HEK293T (cell line): ENCODE measurements around the gene S100A13.

ENCODE experiments used
- ARNT ChIP-seq: fragments of 450-650 bp; IDR thresholded peaks from 2 replicates; pipeline ENCODE4 v1.6.1; 2017; ENCODE audit warnings: mild to moderate bottlenecking
- BHLHE40 ChIP-seq: fragments of 450-650 bp; IDR thresholded peaks from 2 replicates; pipeline ENCODE4 v1.6.1; 2016; ENCODE audit warnings: mild to moderate bottlenecking, moderate library complexity, borderline replicate concordance
- CTBP1 ChIP-seq: fragments of 450-650 bp; IDR thresholded peaks from 2 replicates; pipeline ENCODE4 v1.6.1; 2016; ENCODE audit warnings: borderline replicate concordance
- FOXA1 ChIP-seq: fragments of 450-650 bp; IDR thresholded peaks from 2 replicates; pipeline ENCODE4 v1.6.1; 2016; ENCODE audit warnings: mild to moderate bottlenecking
- FOXK2 ChIP-seq: fragments of 450-650 bp; IDR thresholded peaks from 2 replicates; pipeline ENCODE4 v1.6.1; 2016; ENCODE audit warnings: mild to moderate bottlenecking
- FOXM1 ChIP-seq: fragments of 450-650 bp; IDR thresholded peaks from 2 replicates; pipeline ENCODE4 v1.6.1; 2017; ENCODE audit warnings: mild to moderate bottlenecking, borderline replicate concordance
- L3MBTL2 ChIP-seq: fragments of 450-650 bp; conservative IDR thresholded peaks from 2 replicates; pipeline ENCODE4 v1.6.1; 2016; ENCODE audit warnings: mild to moderate bottlenecking
- LEF1 ChIP-seq: fragments of 450-650 bp; IDR thresholded peaks from 2 replicates; pipeline ENCODE4 v1.6.1; 2017; ENCODE audit warnings: mild to moderate bottlenecking, borderline replicate concordance
- NFRKB ChIP-seq: fragments of 450-650 bp; IDR thresholded peaks from 2 replicates; pipeline ENCODE4 v1.6.1; 2016; ENCODE audit warnings: mild to moderate bottlenecking, moderate library complexity
- SP1 ChIP-seq: fragments of 450-650 bp; IDR thresholded peaks from 2 replicates; pipeline ENCODE4 v1.6.1; 2017
- SUZ12 ChIP-seq: fragments of 450-650 bp; IDR thresholded peaks from 2 replicates; pipeline ENCODE4 v1.6.1; 2016; ENCODE audit warnings: mild to moderate bottlenecking
- TARDBP ChIP-seq: fragments of 450-650 bp; IDR thresholded peaks from 2 replicates; pipeline ENCODE4 v1.6.1; 2016
- ZNF384 ChIP-seq: fragments of 450-650 bp; IDR thresholded peaks from 2 replicates; pipeline ENCODE4 v1.6.1; 2016
- TF ChIP-seq, protein P1 (sequence below): fragments of 450-650 bp; IDR thresholded peaks from 2 replicates; pipeline ENCODE4 v1.6.1; 2016

DNA sequence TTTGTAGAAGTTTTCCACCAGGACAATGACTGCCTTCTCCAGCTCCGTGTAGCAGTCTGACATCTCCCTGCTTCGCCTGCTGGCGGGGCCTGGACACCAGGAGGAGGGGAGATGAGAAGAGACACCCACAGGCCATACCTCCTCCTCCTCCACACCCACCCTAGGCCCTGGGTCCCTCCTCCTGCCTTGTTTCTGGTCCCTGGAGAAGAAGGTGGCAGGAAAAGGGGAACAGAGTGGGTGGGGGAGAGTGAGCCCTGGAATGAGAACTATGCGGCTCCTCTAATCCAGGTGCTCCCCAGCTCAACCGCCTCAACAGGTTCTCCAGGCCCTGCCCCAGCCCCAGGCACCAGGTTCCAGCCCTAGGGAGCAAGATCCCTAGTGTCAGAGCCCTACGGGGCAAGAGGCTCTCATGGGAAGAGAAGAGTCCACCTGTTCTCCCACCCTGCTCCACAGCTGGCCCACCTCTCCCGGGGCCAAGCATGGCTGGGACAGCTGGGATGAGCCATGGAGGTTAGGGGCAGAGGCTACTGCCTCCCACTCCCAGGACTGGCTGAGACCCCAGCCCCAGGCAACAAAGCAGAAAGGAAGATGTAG, 19.1 kb downstream of the S100A13 start:
- TF ChIP-seq FOXK2 (no peak), FOXM1 (no peak), BHLHE40 (no peak), NFRKB (no peak), SP1 (no peak), LEF1 (no peak), FOXA1 (no peak), L3MBTL2 (no peak), TARDBP (no peak), SUZ12 (no peak), ARNT (no peak), ZNF384 (no peak), CTBP1 (no peak)
- TF ChIP-seq, protein P1, sequence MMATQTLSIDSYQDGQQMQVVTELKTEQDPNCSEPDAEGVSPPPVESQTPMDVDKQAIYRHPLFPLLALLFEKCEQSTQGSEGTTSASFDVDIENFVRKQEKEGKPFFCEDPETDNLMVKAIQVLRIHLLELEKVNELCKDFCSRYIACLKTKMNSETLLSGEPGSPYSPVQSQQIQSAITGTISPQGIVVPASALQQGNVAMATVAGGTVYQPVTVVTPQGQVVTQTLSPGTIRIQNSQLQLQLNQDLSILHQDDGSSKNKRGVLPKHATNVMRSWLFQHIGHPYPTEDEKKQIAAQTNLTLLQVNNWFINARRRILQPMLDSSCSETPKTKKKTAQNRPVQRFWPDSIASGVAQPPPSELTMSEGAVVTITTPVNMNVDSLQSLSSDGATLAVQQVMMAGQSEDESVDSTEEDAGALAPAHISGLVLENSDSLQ, result no peak
